Keratinocyte (primary cell): Measurements from ENCODE around the gene RBM26. TPM values are rescaled to one million over a fixed set of nuclear protein-coding genes. Genes with fewer than 3 reads are reported as not detected.

ENCODE experiments used
- DNase-seq: peaks from one replicate; pipeline ENCODE4 v3.0.0-alpha.2; 2011; ENCODE audit warnings: low read depth, missing footprints, low spot score
- FAIRE-seq: peaks from 2 replicates; lab custom pipeline; 2011; peaks lifted over from hg19 to GRCh38; lab: Jason Lieb, UNC
- H2AFZ ChIP-seq: 2 replicates; pipeline ENCODE4 v1.6.0; 2012; ENCODE audit warnings: low read length, control low read depth, inconsistent platforms; ENCODE audit not compliant: control insufficient read depth
- H3K27ac ChIP-seq: 2 replicates; pipeline ENCODE4 v1.5.1; 2011; ENCODE audit warnings: low read length; ENCODE audit not compliant: control insufficient read depth, insufficient read depth
- H3K27me3 ChIP-seq: 3 replicates; pipeline ENCODE4 v1.6.0; 2011; ENCODE audit warnings: low read length; ENCODE audit not compliant: control insufficient read depth, insufficient read depth; ENCODE audit errors: extremely low read depth
- H3K36me3 ChIP-seq, 2 experiments: 2 replicates in 1 of 2; 3 replicates in 1 of 2; pipeline ENCODE4 v1.5.1; 2011; ENCODE audit warnings: low read length in 2 of 2, mild to moderate bottlenecking in 1 of 2; ENCODE audit not compliant: control insufficient read depth in 2 of 2, insufficient read depth in 2 of 2; ENCODE audit errors: extremely low read depth in 1 of 2
- H3K4me1 ChIP-seq: 3 replicates; pipeline ENCODE4 v1.5.1; 2011; ENCODE audit warnings: low read length; ENCODE audit not compliant: control insufficient read depth, insufficient read depth; ENCODE audit errors: extremely low read depth
- H3K4me2 ChIP-seq: 3 replicates; pipeline ENCODE4 v1.6.0; 2011; ENCODE audit warnings: low read depth, low read length; ENCODE audit not compliant: control insufficient read depth, insufficient read depth; ENCODE audit errors: extremely low read depth
- H3K4me3 ChIP-seq, 3 experiments: fragments of 200-600 bp in 1 of 3; sonication (generic) in 1 of 3; 2 replicates in 2 of 3; 3 replicates in 1 of 3; pipeline ENCODE4 v1.5.1; 2011 to 2016; ENCODE audit warnings: low read length in 3 of 3, mild to moderate bottlenecking in 3 of 3, control low read depth in 2 of 3, inconsistent platforms in 1 of 3, low read depth in 1 of 3, mixed read lengths in 1 of 3, mixed run types in 1 of 3, moderate library complexity in 1 of 3; ENCODE audit not compliant: control insufficient read depth in 2 of 3, insufficient read depth in 2 of 3; ENCODE audit errors: extremely low read depth in 1 of 3
- H3K79me2 ChIP-seq: 2 replicates; pipeline ENCODE4 v1.6.0; 2012; ENCODE audit warnings: low read length; ENCODE audit not compliant: control insufficient read depth, insufficient read depth
- H3K9ac ChIP-seq: 3 replicates; pipeline ENCODE4 v1.6.0; 2011; ENCODE audit warnings: low read length; ENCODE audit not compliant: control insufficient read depth, insufficient read depth; ENCODE audit errors: extremely low read depth
- H3K9me1 ChIP-seq: 3 replicates; pipeline ENCODE4 v1.6.0; 2011; ENCODE audit warnings: low read length; ENCODE audit not compliant: control insufficient read depth, insufficient read depth; ENCODE audit errors: extremely low read depth
- H3K9me3 ChIP-seq: 2 replicates; pipeline ENCODE4 v1.5.1; 2012; ENCODE audit warnings: low read depth, low read length; ENCODE audit not compliant: control insufficient read depth
- H4K20me1 ChIP-seq: 3 replicates; pipeline ENCODE4 v1.6.0; 2011; ENCODE audit warnings: low read length; ENCODE audit not compliant: control insufficient read depth, insufficient read depth; ENCODE audit errors: extremely low read depth
- EZH2 ChIP-seq: IDR thresholded peaks from one replicate; pipeline ENCODE4 v1.6.1; 2012; ENCODE audit warnings: inconsistent platforms, mild to moderate bottlenecking, low read length, moderate library complexity
- dilution Hi-C: fragments of 300-500 bp; cut with MboI; formaldehyde crosslinking; loops from one replicate; pipeline ENCODE4 v1.7.0; 2020; ENCODE audit warnings: low sequenced_read_pairs; ENCODE audit not compliant: extremely low pct_ligation_motif_present
- polyA plus RNA-seq, 5 experiments: library from polyadenylated mRNA; depleted of rRNA in 3 of 5; stranded (reverse) in 3 of 5; stranded (forward) in 1 of 5; unstranded in 1 of 5; fragments of >200 nt; gene quantifications; 1 replicate in 1 of 5; 2 replicates in 3 of 5; 3 replicates in 1 of 5; pipeline versions ENCODE4 v1.2.1 to v1.2.3, GENCODE V29; 2011 to 2012; ENCODE audit warnings: missing spikeins in 2 of 5, low read depth in 1 of 5, low replicate concordance in 1 of 5
- TF ChIP-seq, protein P1 (sequence below), 3 experiments: IDR thresholded peaks in 1 of 3; conservative IDR thresholded peaks in 1 of 3; optimal IDR thresholded peaks in 1 of 3; 2 replicates in 2 of 3; 3 replicates in 1 of 3; pipeline versions ENCODE3 to v1.5.1; 2011; ENCODE audit warnings: low read length in 3 of 3, mild to moderate bottlenecking in 3 of 3, moderate library complexity in 2 of 3, control low read depth in 1 of 3, inconsistent platforms in 1 of 3; ENCODE audit not compliant: insufficient read depth in 2 of 3; ENCODE audit errors: extremely low read depth in 1 of 3

The RBM26 gene
- polyA plus RNA-seq, 1 donor (not counting 4 experiments of a cell fraction or from before 2014, with no cell fraction given), result 28.4 TPM

DNA sequence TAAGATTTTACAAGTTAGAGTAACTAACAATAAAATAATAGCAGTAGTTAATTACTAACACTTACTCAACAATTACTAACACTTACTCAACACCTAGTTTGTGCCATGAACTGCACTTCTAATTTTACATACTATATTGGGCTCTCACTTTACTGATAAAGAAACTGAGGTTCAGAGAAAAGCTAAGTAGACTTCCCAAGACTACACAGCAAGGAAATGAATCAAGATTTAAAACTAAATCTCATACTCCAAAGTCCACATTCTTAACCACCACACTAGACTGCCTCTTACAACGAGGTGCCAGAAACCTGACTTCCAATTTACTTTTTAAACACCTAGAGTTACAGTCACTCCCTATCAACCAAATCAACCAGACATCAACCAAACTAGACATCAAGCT, 25.1 kb downstream of the RBM26 start:
- peaks cover 61% of the 10 kb centered on the region for H3K79me2 ChIP-seq
- no peak overlapping the region for H3K4me2 ChIP-seq
- H3K9me1 ChIP-seq, result peaks cover 3% of the 10 kb centered on the region
- TF ChIP-seq, protein P1, sequence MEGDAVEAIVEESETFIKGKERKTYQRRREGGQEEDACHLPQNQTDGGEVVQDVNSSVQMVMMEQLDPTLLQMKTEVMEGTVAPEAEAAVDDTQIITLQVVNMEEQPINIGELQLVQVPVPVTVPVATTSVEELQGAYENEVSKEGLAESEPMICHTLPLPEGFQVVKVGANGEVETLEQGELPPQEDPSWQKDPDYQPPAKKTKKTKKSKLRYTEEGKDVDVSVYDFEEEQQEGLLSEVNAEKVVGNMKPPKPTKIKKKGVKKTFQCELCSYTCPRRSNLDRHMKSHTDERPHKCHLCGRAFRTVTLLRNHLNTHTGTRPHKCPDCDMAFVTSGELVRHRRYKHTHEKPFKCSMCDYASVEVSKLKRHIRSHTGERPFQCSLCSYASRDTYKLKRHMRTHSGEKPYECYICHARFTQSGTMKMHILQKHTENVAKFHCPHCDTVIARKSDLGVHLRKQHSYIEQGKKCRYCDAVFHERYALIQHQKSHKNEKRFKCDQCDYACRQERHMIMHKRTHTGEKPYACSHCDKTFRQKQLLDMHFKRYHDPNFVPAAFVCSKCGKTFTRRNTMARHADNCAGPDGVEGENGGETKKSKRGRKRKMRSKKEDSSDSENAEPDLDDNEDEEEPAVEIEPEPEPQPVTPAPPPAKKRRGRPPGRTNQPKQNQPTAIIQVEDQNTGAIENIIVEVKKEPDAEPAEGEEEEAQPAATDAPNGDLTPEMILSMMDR (optimal IDR thresholded peaks at IDR 0.05 in 1 of 3, IDR thresholded peaks at IDR 0.05 in 1 of 3, conservative IDR thresholded peaks at IDR 0.05 in 1 of 3; ENCODE audit: extremely low read depth in 1 of 3, insufficient read depth in 2 of 3, low read length in 3 of 3), result no peak
- no peak for TF ChIP-seq EZH2
- H3K4me1 ChIP-seq, result peaks cover 22% of the 10 kb centered on the region
- DNase-seq, result no peak
- no peak overlapping the region for H3K9ac ChIP-seq
- no peaks in the 10 kb centered on the region for H3K9me3 ChIP-seq
- H3K36me3 ChIP-seq, result peaks cover 8 to 10% of the 10 kb centered on the region in 2 experiments
- FAIRE-seq, result no peak
- H4K20me1 ChIP-seq, result peaks cover under 1% of the 10 kb centered on the region
- no peak overlapping the region for H3K27ac ChIP-seq
- H3K4me3 ChIP-seq, result no peak overlapping the region
- H2AFZ ChIP-seq, result no peak overlapping the region
- dilution Hi-C loops, result no loop called here
- no peaks in the 10 kb centered on the region for H3K27me3 ChIP-seq

DNA sequence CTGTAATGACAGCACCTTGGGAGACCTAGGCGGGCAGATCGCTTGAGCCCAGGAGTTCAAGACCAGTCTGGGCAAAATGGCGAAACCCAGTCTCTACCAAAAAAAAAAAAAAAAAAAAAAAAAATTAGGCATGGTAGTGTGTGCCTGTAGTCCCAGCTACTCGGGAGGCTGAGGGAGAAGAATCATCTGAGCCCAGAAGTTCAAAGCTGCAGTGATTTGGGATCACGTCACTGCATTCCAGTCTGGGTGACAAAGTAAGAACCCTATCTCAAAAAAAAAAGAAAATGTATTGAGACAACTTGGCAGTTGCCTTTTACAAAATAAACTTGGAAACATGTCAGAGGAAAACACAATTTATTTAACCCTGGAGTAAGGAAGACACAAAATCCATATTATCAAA, 26.8 kb downstream of the RBM26 start:
- peaks cover 8 to 10% of the 10 kb centered on the region in 2 experiments for H3K36me3 ChIP-seq
- peaks cover 3% of the 10 kb centered on the region for H3K9me1 ChIP-seq
- no peak overlapping the region for H3K4me2 ChIP-seq
- H3K4me3 ChIP-seq, result no peak overlapping the region
- peaks cover 46% of the 10 kb centered on the region for H3K79me2 ChIP-seq
- no peaks in the 10 kb centered on the region for H4K20me1 ChIP-seq
- no peak for DNase-seq
- no peak for TF ChIP-seq EZH2
- TF ChIP-seq, protein P1 (optimal IDR thresholded peaks at IDR 0.05 in 1 of 3, IDR thresholded peaks at IDR 0.05 in 1 of 3, conservative IDR thresholded peaks at IDR 0.05 in 1 of 3; ENCODE audit: extremely low read depth in 1 of 3, insufficient read depth in 2 of 3, low read length in 3 of 3), result no peak
- no peak overlapping the region for H3K9ac ChIP-seq
- no peak for FAIRE-seq
- H3K4me1 ChIP-seq, result peaks cover 19% of the 10 kb centered on the region
- dilution Hi-C loops, result no loop called here
- no peak overlapping the region for H3K27ac ChIP-seq
- no peaks in the 10 kb centered on the region for H3K9me3 ChIP-seq
- H3K27me3 ChIP-seq, result no peaks in the 10 kb centered on the region
- H2AFZ ChIP-seq, result no peak overlapping the region
